Skeletal muscle tissue (tissue), 4 donors: ENCODE data around the gene UBR2. TPM values are rescaled to one million over a fixed set of nuclear protein-coding genes. Genes with fewer than 3 reads are reported as not detected.

Experiments
- H3K27ac ChIP-seq: one replicate; pipeline ENCODE4 v1.7.0; 2013; ENCODE audit warnings: mild to moderate bottlenecking, low read depth, low read length, inconsistent platforms
- H3K27me3 ChIP-seq, 3 donors: one replicate each; pipeline ENCODE4 v1.7.0; 2013; ENCODE audit warnings: low read length in 3 of 3; ENCODE audit not compliant: control insufficient read depth in 3 of 3, insufficient read depth in 3 of 3
- H3K36me3 ChIP-seq, 3 donors: one replicate each; pipeline ENCODE4 v1.7.0; 2013; ENCODE audit warnings: low read length in 3 of 3; ENCODE audit not compliant: control insufficient read depth in 3 of 3, insufficient read depth in 3 of 3
- H3K4me1 ChIP-seq, 3 donors: one replicate each; pipeline ENCODE4 v1.7.0; 2013; ENCODE audit warnings: low read length in 3 of 3, mild to moderate bottlenecking in 3 of 3; ENCODE audit not compliant: control insufficient read depth in 3 of 3, insufficient read depth in 3 of 3
- H3K4me3 ChIP-seq, 3 donors: one replicate each; pipeline ENCODE4 v1.7.0; 2013; ENCODE audit warnings: low read length in 3 of 3
- H3K9ac ChIP-seq, 3 donors: one replicate each; pipeline ENCODE4 v1.7.0; 2013; ENCODE audit warnings: low read length in 3 of 3, mild to moderate bottlenecking in 3 of 3, moderate library complexity in 2 of 3, low read depth in 1 of 3
- H3K9me3 ChIP-seq, 3 donors: one replicate each; pipeline ENCODE4 v1.7.0; 2013; ENCODE audit warnings: low read length in 3 of 3; ENCODE audit not compliant: control insufficient read depth in 3 of 3
- total RNA-seq: library from RNA; depleted of rRNA; stranded (reverse); fragments of >200 nt; gene quantifications from one replicate; pipeline ENCODE4 v1.2.3, GENCODE V29; 2014
- donor health status: Osteomylitis.

UBR2 gene
- total RNA-seq: 24.0 TPM

DNA sequence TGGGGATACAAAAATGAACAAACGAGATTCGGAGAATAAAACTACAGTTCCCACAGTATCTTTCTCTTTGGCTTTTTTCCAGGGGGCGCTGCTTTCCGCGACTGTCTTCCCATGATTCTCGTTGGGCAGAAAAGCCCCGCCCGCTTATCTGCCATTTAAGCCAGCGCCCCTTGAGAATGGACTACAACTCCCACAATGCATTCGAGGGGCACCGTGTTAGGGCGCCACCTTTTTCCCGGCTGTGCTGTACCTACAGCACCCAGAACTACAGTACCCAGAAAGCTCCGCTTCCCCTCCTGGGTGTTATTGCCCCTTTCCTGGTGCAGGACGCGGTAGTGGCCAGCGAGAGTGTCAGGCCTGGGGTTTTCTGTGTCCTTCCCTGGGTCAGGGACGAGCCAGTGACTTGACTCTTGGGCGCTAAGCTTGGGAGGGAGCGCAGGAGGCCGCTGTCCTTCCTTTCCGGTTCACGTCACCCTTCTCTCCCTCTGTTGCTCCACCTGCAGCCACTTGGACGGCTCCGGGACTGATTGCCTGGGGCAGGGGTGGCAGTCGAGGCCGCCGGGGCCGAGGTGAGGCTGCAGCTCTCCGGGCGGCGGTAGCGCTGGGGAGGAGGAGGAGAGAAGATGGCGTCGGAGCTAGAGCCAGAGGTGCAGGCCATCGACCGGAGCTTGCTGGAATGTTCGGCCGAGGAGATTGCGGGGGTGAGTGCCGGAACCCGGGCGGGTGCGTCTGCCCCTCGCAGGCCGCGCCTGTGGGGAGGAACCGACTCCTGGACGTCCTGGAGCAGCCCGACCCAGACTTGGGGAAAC, at the start of gene UBR2:
TSS of gene UBR2 (plus strand) at position 333 of the 809 bp plus-strand sequence. CDS start at position 624, 291 bp downstream.
- Histone ChIP-seq H3K9ac (peak within 1 kb of the TSS; percentile 95 to 99 (median 98)), H3K27ac (peak within 1 kb of the TSS; percentile 98), H3K4me3 (peak within 1 kb of the TSS; percentile 98 to 99 (median 98)), H3K27me3 (no peaks in the 10 kb centered on the region), H3K36me3 (peaks cover 0 to 3% (median 2%) of the 10 kb centered on the region in 3 donors), H3K9me3 (no peaks in the 10 kb centered on the region), H3K4me1 (peaks cover 3 to 10% (median 4%) of the 10 kb centered on the region in 3 donors)

DNA sequence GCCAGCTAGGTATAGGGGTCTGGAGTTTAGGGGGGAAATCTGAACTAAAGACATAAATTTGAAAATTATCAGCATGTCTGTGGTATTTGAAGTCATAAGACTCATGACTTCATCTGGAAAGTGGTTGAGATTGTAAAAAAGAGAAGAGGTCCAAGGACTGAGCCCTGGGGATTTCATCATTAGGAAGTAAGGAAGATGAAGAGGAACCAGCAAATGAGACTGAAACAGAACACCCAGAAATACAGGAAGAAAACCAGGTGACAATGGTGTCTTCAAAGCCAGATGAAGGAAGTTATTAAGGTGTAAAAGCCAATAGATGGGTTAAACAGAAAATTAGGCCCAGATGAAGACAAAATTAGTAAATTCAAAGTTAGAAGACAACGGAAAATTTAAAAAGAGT, 49.1 kb upstream of the UBR2 start:
- Histone ChIP-seq H3K27me3 (no peaks in the 10 kb centered on the region), H3K36me3 (no peaks in the 10 kb centered on the region), H3K9me3 (no peaks in the 10 kb centered on the region), H3K4me1 (no peaks in the 10 kb centered on the region), H3K9ac (no peak overlapping the region), H3K4me3 (no peak overlapping the region), H3K27ac (no peak overlapping the region)

DNA sequence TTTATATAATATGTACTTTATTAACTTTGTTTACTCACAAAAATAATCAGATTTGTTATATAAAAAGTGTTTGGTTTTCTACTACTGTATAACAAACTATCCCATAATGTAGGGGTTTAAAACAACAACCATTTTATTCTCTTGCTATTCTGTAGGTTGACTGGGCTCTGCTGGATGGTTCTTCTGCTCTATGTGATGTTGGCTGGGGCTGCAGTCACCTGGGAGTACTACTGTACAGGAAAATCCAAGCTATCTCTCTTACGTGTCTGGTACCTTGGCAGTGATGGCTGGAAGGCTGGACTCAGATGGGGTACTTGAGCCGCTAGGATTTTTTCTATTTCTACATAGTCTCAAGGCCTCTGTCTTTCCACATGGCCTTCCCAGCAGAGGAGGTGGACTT, 44.0 kb upstream of the UBR2 start:
- Histone ChIP-seq H3K27me3 (no peaks in the 10 kb centered on the region), H3K36me3 (no peaks in the 10 kb centered on the region), H3K4me3 (no peak overlapping the region), H3K9me3 (no peaks in the 10 kb centered on the region), H3K9ac (no peak overlapping the region), H3K4me1 (no peaks in the 10 kb centered on the region), H3K27ac (no peak overlapping the region)

DNA sequence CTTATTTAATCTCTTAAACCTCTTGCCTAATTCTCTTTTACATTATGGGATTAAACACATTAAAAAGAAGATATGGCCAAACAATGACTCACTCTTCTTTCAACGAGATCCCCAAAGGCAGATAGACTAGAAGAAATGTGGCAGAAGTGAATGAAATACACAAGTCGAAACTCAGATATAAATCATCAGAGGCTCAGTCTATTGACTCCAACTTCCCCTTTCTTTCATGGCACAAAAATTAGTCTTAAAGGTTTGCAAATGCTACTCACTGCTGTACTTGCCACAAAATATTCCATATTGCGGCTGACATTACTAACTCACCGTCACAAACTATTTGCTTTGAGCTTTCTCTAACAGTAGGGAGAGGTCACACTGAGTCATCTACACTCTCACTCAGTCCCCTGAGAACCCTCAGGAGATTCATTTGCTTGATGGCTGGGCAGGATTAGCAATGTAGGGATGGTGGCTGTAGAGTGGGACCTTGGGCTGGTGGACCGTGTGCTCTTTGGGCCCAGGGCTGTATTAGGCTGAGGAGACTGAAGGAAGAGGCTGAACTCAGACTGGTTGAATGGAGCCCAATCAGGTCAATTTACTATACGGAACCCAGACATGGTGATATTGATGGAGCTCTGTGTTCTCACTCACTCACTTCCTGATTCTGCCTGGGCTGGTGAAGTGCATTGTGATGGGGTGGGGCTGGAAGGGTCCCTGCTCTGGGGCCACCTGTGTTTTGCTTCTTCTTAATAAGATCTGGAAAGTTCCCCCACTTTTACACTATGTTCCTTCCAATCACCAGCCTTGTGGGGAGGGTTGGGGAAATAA, 42.8 kb upstream of the UBR2 start:
- H3K27ac ChIP-seq: no peak overlapping the region
- H3K9me3 ChIP-seq: no peaks in the 10 kb centered on the region
- H3K4me1 ChIP-seq: no peaks in the 10 kb centered on the region
- H3K27me3 ChIP-seq: no peaks in the 10 kb centered on the region
- no peaks in the 10 kb centered on the region for H3K36me3 ChIP-seq
- no peak overlapping the region for H3K9ac ChIP-seq
- no peak overlapping the region for H3K4me3 ChIP-seq

DNA sequence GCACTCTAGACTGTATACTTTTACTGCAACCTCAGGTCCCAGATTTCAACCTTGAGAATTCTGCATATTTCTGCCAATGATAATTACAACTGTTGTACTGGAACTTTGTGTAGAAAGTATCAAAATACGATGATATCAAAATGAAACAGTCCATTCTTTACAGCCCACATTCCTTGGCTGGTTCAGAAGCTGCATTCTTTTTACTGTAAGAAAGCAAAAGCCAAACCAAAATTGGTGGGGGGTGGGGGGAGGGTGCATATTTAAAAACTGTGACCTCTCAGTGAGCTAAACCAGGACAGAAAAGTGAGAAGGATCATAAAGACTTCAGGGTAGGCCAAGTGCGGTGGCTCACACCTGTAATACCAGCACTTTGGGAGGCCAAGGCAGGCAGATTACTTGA, 41.8 kb upstream of the UBR2 start:
- Histone ChIP-seq H3K4me1 (no peaks in the 10 kb centered on the region), H3K4me3 (no peak overlapping the region), H3K9ac (no peak overlapping the region), H3K27me3 (no peaks in the 10 kb centered on the region), H3K9me3 (no peaks in the 10 kb centered on the region), H3K36me3 (no peaks in the 10 kb centered on the region), H3K27ac (no peak overlapping the region)

DNA sequence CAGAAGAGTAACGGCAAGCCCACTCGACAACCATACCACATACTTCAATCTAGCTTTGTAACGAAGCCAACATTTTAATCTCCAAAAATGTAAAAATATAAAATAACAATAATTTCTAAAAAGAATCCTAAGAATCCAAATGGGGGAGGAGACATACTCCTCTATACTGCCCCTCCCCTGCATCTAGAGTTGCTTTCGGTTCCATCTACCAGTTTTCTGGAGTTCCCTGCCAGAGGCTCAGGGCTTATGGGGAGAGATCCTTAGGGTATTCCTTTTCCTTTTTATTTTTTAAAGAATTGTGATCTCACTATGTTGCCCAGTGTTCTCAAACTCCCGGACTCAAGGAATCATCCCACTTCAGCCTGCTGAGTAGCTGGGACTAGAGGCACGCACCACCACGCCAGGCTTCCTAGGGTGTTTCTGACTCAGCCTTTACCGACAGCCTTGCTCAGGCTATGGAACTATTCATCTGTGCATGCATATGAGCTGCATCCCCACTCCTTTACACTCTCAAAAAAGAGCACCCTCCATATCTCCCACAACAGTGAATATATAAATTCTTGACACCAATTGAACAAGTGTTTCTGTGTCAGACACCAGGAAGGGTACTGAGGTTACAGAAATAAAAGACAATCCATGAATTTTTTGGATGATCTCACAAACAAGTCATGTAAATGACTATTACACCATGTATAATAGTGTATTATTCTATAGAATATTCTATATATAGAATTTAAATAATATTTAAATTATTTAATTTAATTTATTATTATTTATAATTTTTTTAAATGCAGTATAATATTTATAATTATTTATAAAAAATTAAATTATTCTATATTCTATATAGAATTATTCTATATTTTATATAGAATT, 40.7 kb upstream of the UBR2 start:
- no peaks in the 10 kb centered on the region for H3K9me3 ChIP-seq
- H3K9ac ChIP-seq: no peak overlapping the region
- no peaks in the 10 kb centered on the region for H3K27me3 ChIP-seq
- no peak overlapping the region for H3K27ac ChIP-seq
- no peaks in the 10 kb centered on the region for H3K36me3 ChIP-seq
- H3K4me1 ChIP-seq: no peaks in the 10 kb centered on the region
- no peak overlapping the region for H3K4me3 ChIP-seq

DNA sequence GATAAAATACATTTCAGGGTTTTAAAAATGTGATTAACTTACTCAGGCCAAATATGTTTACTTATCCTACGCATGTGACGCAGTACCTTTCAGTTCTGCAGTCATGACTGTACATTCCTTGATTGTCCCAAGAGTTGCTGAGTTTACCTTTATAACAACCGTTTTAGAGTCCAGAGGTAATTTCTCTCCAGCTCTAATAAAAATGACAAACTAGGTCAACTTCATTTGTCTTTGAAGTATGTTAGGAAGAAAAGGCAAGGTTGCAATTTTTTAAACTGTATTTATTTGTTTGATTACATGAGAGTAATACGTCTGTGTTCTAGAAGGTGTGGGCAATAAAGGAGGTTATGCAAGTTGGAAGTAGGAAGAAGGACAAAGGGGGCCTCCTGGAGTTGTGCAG, 38.6 kb upstream of the UBR2 start:
- Histone ChIP-seq H3K27me3 (no peaks in the 10 kb centered on the region), H3K27ac (no peak overlapping the region), H3K9ac (no peak overlapping the region), H3K4me1 (no peaks in the 10 kb centered on the region), H3K9me3 (no peaks in the 10 kb centered on the region), H3K36me3 (no peaks in the 10 kb centered on the region), H3K4me3 (no peak overlapping the region)

DNA sequence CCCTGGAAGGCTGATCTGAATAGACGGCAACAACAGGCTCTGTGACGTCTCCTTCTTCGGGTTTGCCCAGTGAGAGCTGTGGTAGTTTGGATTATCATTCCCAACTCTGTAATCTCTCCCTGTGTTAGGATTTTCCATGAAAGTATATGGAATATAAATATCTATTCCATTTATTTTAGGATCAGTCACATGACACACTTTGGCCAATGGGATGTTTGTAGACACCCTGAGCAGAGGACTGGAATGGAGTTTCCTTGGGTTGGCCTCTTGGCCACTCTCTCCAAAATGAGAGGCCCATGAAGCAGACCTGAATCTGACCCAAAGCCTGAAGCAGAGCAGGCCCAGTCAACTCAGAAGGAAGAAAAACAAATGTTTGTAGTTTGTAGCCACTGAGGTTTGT, 37.2 kb upstream of the UBR2 start:
- no peaks in the 10 kb centered on the region for H3K4me1 ChIP-seq
- no peaks in the 10 kb centered on the region for H3K9me3 ChIP-seq
- no peak overlapping the region for H3K9ac ChIP-seq
- no peaks in the 10 kb centered on the region for H3K36me3 ChIP-seq
- H3K4me3 ChIP-seq: no peak overlapping the region
- no peaks in the 10 kb centered on the region for H3K27me3 ChIP-seq
- H3K27ac ChIP-seq: no peak overlapping the region

DNA sequence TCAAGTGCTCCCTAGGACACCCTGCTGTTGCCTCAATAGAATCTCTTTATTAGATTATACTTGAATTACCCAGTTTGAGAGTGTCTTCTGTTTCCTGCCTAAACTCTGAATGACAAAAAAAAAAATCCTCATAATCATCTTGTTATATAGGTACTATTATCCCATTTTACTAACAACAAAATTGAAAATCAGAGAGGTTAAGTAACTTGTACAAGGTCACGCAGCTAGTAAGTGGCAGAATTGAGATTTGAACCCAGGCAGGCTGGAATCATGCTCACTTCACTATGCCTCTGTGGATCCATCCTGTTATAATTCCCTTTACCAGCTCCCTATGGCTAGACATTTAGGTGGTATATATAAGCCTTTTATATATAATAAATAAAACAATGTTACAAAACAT, 36.6 kb upstream of the UBR2 start:
- no peak overlapping the region for H3K9ac ChIP-seq
- H3K9me3 ChIP-seq: no peaks in the 10 kb centered on the region
- no peaks in the 10 kb centered on the region for H3K4me1 ChIP-seq
- no peaks in the 10 kb centered on the region for H3K36me3 ChIP-seq
- H3K27ac ChIP-seq: no peak overlapping the region
- H3K4me3 ChIP-seq: no peak overlapping the region
- H3K27me3 ChIP-seq: no peaks in the 10 kb centered on the region
